HepG2 (cell line): Measurements from ENCODE around the gene OR5B12.

ENCODE experiments used
- ATF1 ChIP-seq: IDR thresholded peaks from 2 replicates; pipeline ENCODE4 v1.6.1; 2016; ENCODE audit warnings: mild to moderate bottlenecking, control low read depth
- CEBPZ ChIP-seq: IDR thresholded peaks from 2 replicates; pipeline ENCODE4 v1.6.1; 2012; ENCODE audit warnings: low read length, improper control_type of control experiment
- HNF4G ChIP-seq, 2 experiments: sonication (generic) in 1 of 2; formaldehyde crosslinking in 1 of 2; IDR thresholded peaks; 2 replicates each; pipeline versions ENCODE4 v1.4.0 to v1.6.1; 2011 to 2020; ENCODE audit warnings: borderline replicate concordance in 2 of 2, low read depth in 2 of 2, mild to moderate bottlenecking in 2 of 2, low read length in 1 of 2, missing genetic modification reagents in 1 of 2, moderate library complexity in 1 of 2
- KDM4B ChIP-seq: sonication (generic); formaldehyde crosslinking; IDR thresholded peaks from 2 replicates; pipeline ENCODE4 v1.4.0; 2020; ENCODE audit warnings: missing genetic modification reagents
- KDM6A ChIP-seq: IDR thresholded peaks from 2 replicates; pipeline ENCODE4 v1.6.1; 2016; ENCODE audit warnings: low read depth
- TAF1 ChIP-seq: sonication (generic); formaldehyde crosslinking; IDR thresholded peaks from 2 replicates; pipeline ENCODE4 v1.4.0; 2020; ENCODE audit warnings: missing genetic modification reagents
- TAF15 ChIP-seq: fragments of 200-400 bp; formaldehyde crosslinking; IDR thresholded peaks from one replicate; pipeline ENCODE4 v1.6.1; 2018; ENCODE audit warnings: mild to moderate bottlenecking, low read depth, low read length; ENCODE audit not compliant: poor library complexity, severe bottlenecking
- ZNF354B ChIP-seq: sonication (generic); formaldehyde crosslinking; IDR thresholded peaks from 2 replicates; pipeline ENCODE4 v1.8.0; 2022; ENCODE audit warnings: mild to moderate bottlenecking, missing genetic modification reagents

- no peak for TF ChIP-seq KDM6A
- no peak for TF ChIP-seq TAF1
- TF ChIP-seq TAF15: no peak
- no peak for TF ChIP-seq HNF4G (IDR thresholded peaks at IDR 0.05; ENCODE audit: borderline replicate concordance, low read depth, low read length)
- TF ChIP-seq HNF4G (CRISPR knock-in tag; IDR thresholded peaks at IDR 0.05; ENCODE audit: borderline replicate concordance, low read depth): no peak
- TF ChIP-seq ZNF354B: no peak
- no peak for TF ChIP-seq KDM4B (CRISPR knock-in tag)
- no peak for TF ChIP-seq ATF1 (CRISPR knock-in tag)
- no peak for TF ChIP-seq CEBPZ
These were observed 24.3 kb upstream of the OR5B12 start for GRCh38 chr11:58466293-58466692.
